GM12892 (cell line): ENCODE results near the gene METAP1D.

Experiments used
- POLR2A ChIP-seq: IDR thresholded peaks from 2 replicates; pipeline ENCODE4 v1.6.1; 2011; ENCODE audit warnings: low read depth, low read length, control low read depth
- POLR2AphosphoS5 ChIP-seq: IDR thresholded peaks from 2 replicates; pipeline ENCODE4 v1.6.1; 2011; ENCODE audit warnings: low read depth, low read length, control low read depth

GRCh38 chr2:172119089-172119488 lies 119.3 kb downstream of the METAP1D start:
- TF ChIP-seq POLR2A = no peak
- TF ChIP-seq POLR2AphosphoS5 = no peak
